Measurements from ENCODE around the gene AGPAT2.

AGPAT2 gene

DNA sequence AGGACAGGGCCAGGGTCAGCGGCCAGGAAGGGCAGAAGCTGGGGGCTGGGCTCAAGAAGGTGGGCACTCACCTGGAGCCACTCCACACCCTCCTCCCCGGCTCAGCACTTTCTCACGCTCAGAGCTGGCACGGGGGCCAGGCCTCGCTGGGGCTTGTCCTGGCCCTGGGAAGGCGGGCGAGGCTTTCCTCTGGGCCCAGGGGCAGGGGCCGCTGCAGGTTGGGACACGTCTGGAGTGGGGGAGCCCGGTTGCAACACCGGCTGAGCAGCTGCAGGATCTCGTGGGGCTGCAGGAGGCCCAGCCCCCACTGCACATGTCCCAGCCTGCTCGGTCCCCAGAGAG, 63.4 kb downstream of the AGPAT2 start:
- no peak overlapping the region for H3K27ac ChIP-seq (ENCODE audit: low read depth, low read length)

More for the DNA sequence above, 63.4 kb downstream of the AGPAT2 start:
- Histone ChIP-seq H3K9ac (ENCODE audit: low read length in 5 of 5) (no peak overlapping the region), H3K27me3 (ENCODE audit: control insufficient read depth in 5 of 5, insufficient read depth in 4 of 5, low read length in 5 of 5) (no peaks in the 10 kb centered on the region), H3K9me3 (ENCODE audit: control insufficient read depth in 5 of 5, low read length in 5 of 5) (no peaks in the 10 kb centered on the region), H3K4me1 (ENCODE audit: control insufficient read depth in 5 of 5, insufficient read depth in 5 of 5, low read length in 5 of 5) (peaks cover 15 to 60% (median 46%) of the 10 kb centered on the region in 5 donors), H3K36me3 (ENCODE audit: control insufficient read depth in 5 of 5, insufficient read depth in 5 of 5, low read length in 5 of 5) (no peaks in the 10 kb centered on the region), H3K4me3 (ENCODE audit: low read depth in 1 of 5, low read length in 5 of 5) (no peak overlapping the region)

Measured in subcutaneous abdominal adipose tissue (tissue), 5 donors.